Stimulated activated CD8-positive, alpha-beta memory T cell treated with anti-CD3 and anti-CD28 coated beads, Interleukin-15, amount 100 ng/mL, for 4 hours (primary cell): ENCODE measurements around the gene MRM3.
"Not testable (repeated sequence)": the region's sequence is repeated elsewhere in the genome, so short reads cannot be mapped to it uniquely, and the experiment has no call there.

Experiments
- DNase-seq, 2 donors: peaks; one replicate each; pipeline ENCODE4 v3.0.0-alpha.2; 2020; ENCODE audit warnings: low read depth in 2 of 2

Gene MRM3

DNA sequence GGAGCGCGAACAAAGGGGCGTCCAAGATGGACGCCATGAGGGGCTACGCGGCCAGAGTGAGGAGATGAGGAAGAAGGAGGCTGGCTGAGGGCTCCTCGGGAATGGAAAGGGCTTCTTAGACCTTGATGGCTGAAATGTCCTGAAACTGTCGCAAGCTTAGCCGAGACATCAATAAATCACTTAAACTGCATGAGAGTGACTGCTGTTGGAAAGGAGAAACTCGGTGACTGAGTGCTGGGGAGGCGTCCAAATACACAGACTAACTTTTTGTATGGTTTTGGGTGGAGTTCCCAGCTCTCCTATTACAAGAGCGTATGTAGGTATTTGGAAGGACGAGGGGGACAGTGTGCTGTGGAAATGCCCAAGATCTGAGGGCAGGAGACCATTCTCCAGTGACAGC lies 28.7 kb upstream of the MRM3 start:
- DNase-seq = no peak

- DNase-seq = not testable (repeated sequence)
Observed at GRCh38 chr17:755319-755961, 26.7 kb upstream of the MRM3 start.

GRCh38 chr17:756010-756567 lies 26.1 kb upstream of the MRM3 start:
- not testable (repeated sequence) for DNase-seq

GRCh38 chr17:759964-760363 lies 22.2 kb upstream of the MRM3 start:
- DNase-seq = no peak

- no peak for DNase-seq
Observed at GRCh38 chr17:760371-760770, 21.8 kb upstream of the MRM3 start.

DNA sequence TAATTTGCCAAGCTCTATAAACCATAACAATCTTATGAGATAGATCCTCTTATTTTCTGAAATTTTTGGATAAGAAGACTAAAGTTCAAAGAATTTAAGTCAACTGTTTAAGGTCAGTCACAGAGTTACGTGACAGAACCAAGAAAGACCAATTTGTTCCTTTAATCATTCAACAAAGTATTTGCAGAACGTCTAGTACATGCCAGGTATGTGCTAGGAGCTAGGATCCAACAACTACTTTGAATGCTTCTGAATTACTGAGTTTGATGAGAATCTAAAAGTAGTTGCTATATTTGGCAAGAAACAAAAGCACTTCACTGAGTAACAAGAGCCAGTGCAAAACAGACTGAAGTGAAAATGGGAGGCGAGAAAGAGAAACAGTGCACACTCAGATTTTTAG lies 15.1 kb upstream of the MRM3 start:
- no peak for DNase-seq

DNA sequence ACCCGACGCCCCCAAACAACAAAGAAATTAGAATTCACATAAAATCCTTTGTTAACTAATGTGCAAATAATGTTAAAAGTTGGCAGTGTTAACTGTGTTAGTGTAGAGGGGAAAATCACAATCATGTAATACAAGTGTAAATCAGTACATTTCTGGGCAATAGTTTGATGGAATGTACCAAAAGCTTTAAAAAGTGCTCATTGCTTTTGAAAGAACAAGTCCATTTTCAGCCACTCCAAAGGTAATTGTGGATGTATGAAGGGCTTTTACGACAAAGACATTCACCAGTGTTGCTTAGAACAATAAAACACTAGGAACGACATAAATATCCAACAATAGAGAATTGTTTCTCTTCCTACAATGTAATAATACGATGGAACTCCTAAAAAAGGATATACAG lies 9.1 kb upstream of the MRM3 start:
- no peak for DNase-seq

DNA sequence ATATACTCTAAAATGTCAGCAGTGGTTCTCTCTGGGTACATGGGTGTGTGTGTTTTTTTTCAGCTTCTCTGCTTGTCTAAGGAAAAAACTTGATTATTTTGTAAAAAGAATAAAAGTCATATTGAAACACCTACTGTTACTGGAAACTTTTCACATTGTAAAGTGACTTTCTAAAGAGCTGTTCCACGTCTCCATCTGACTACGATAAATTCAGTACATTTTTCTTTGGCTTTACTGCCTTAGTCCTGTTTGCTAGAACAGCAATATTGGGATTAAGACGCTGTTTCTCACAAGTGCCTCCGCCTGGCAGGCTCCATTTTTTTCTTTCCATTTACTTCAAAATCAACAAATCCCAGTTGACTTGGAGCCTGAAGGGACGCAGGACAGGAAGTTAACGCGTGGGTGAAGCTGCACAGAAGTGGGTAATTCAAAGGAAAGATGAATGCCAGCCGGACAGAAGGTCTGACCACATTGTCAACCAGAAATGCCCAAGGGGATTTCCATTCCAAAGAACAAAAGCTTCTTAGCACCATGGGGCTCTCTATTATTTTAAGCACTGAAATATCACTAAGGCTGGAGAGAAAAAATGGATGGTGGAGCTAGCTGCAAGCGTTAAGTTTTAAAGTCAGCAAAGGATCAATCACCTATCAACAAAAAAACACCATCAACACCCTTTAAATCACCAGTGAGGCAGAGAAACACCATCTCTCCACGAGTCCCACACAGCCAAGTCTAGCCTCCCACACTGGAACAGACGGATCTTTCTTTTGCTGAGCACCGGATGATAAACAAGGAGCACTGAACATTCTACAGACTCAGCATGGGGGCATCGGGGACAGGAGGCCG lies 8.5 kb upstream of the MRM3 start:
- DNase-seq = no peak

- DNase-seq = no peak
Observed at GRCh38 chr17:774313-774584, 7.9 kb upstream of the MRM3 start.

DNA sequence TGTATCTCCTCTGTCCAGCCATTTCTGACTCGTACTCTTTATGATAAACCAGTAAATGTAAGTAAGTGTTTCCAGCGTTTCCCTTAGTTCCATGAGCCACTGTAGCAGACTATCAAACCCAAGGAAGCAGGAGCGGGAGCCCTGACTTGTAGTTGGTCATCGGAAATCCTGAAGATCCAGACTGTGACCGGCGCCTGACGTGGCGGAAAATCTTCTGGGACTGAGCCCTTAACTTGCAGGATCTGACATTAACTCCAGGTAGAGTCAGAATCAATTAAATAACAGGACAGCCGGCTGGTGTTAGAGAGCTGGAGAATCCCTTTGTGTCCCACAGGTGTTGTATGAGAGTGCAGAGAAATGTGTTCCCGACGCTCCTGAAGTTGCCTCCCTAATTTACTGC lies 4.1 kb upstream of the MRM3 start:
- DNase-seq = no peak

GRCh38 chr17:784143-784542 lies 2.0 kb downstream of the MRM3 start:
- DNase-seq = no peak

DNA sequence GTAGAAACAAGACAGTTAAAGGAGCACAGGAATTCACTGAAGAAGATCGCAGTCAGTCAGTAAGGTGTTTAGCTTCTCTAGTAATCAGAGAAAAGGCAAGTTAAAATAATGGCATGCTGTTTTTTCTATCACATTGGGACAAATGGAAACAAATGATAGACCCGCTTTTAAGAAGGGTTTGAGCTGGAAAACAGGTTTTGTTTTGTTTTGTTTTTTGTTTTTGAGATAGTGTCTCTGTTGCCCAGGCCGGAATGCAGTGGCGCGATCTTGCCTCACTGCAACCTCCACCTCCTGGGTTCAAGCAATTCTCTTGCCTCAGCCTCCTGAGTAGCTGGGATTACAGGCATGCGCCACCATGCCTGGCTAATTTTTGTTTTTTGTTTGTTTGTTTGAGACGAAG lies 3.7 kb downstream of the MRM3 start:
- DNase-seq = not testable (repeated sequence)

GRCh38 chr17:787641-788221 lies 5.6 kb downstream of the MRM3 start:
- no peak for DNase-seq

DNA sequence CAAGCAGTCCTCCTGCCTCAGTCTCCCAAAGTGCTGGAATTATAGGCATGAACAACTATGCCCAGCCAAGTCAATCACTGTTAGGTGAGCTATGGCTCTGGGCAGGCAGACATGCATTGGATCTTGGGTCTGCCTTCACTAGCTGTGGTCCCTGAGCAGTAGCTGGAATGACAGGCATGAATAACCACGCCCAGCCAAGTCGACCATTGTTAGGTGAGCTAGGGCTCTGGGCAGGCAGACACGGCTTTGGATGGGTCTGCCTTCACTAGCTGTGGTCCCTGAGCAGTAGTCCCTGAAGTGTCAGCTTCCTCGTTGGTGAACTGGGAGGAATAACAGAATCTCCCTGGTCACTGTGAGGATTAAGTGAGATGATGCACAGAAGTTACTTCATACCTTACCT lies 6.4 kb downstream of the MRM3 start:
- no peak for DNase-seq

DNA sequence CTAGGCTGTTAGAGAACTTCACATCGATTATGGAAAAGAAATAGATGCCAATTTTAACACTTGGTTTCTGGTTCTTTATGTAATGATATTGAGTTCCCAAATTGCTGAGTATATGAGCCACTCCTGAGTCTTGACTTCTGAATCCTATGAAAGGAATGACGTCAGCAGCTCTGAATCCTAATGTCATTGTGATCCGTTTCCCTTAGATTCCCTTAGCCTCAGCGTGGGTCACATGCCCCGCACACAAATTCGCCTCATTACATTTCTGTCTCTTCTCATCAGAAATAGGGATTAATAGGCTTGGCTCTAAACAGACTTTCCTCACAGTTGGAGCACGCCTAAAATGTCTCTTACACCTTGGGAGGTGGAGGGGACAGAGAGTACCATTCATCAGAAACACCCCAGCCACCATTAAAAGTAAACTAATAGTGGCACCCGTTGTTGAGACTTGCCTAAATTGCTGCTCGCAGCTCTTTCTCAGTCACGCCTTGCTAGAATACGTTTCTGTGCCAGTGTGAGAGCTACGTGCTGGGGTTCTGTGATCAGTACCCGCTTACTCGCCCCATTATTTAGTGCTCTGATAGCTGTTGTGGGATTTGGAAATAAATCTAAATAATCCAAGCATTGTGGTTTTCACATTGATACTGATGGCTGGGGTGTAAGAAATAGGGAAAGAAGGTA lies 7.1 kb downstream of the MRM3 start:
- no peak for DNase-seq

DNA sequence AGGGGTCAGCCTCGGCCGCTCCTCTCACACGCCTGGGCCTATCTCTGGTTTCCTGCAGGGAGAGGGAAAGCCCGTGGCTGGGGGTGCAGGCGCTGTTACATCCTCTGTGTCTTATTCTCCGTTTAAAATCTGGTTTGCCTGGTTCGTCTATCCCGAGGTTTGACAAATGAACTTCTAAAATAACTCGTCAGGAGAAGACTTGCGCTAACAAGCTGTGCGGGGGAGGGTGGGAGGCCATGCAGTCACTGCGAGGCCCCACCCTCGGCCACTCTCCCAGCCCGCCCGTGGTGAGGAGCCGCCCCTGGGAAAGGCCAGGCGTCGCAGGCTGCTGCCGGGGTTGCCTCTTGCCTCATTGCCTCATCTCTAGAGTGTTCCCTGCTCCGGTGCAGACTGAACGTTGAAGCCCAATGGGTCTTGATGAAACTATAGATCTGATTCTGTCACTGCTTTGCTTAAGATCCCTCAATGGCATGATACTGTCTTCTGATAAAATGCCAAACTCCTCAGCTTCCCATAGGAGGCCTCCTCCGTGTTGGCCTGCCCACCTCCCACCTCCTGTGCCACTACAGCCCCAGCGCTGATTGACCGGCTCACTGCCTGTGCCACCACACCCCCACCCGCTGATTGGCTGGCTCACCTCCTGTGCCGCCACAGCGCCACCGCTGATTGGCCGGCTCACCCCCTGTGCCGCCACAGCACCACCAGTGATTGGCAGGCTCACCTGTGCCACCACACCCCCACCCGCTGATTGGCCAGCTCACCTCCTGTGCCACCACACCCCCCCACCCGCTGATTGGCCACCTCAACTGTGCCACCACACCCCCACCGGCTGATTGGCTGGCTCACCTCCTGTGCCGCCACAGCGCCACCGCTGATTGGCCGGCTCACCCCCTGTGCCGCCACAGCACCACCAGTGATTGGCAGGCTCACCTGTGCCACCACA lies 8.0 kb downstream of the MRM3 start:
- not testable (repeated sequence) for DNase-seq

DNA sequence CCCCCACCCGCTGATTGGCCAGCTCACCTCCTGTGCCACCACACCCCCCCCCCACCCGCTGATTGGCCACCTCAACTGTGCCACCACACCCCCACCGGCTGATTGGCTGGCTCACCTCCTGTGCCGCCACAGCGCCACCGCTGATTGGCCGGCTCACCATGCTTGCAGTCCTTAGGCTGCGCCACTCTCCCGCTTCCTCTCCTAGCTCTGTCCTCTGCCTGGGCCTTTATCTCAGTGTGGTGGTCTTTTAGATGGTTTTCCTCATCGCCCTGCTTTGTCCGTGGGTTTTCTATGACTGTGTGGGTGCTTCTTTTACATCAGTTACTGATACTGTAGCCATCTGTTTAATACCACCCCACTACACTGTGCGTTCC lies 8.7 kb downstream of the MRM3 start:
- not testable (repeated sequence) for DNase-seq

- no peak for DNase-seq
Observed at GRCh38 chr17:791829-792228, 9.7 kb downstream of the MRM3 start.

DNA sequence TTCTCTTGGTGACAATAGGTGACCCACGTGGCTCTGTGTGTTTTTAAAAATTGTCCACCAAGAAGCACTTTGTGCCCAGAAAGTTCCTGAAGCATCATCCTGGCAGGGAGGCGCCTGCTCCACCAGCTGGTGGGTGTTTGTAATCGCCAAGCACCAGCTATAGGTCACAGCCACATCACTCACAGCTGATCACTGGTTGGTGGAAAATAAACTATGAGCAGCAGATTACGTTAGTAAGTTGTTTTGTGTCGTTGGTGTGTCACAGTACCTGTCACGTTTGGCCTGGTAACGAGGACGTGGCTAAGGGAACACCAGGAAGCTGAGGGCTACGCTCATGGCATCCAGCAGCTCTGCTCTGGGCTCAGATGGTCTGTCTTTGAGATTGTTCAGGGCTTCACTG lies 10.1 kb downstream of the MRM3 start:
- no peak for DNase-seq

DNA sequence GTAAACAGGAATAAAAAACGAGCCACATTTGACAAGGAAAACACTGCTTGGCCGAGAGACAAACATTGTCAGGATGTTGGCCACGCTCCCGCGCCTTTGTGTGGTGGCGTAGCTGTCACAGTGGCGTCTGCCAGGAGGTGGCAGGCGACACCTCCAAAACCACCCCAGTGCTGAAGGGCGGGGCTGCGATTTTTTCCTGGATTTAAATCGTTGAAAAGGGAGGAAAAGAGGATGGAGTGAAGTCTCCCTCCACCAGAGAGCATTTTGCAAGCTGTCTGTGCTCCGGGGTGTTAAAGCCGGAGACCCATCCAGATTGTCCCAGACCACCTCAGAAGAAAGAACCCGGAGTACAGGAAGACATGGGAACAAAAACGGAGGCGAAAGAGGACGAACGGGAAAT lies 12.7 kb downstream of the MRM3 start:
- no peak for DNase-seq

- DNase-seq = no peak
Observed at GRCh38 chr17:795276-795675, 13.1 kb downstream of the MRM3 start.
